Heart left ventricle (tissue), 16 donors: ENCODE results near the gene ALDH4A1. TPM values are rescaled to one million over a fixed set of nuclear protein-coding genes. Genes with fewer than 3 reads are reported as not detected.

Source experiments
- ATAC-seq, 4 donors: fragments of 200-7000 bp; cut with Tn5 transposase; one replicate each; pipeline ENCODE4 v1.9.1; 2020 to 2022; ENCODE audit warnings: moderate library complexity in 4 of 4, mild to moderate bottlenecking in 3 of 4, moderate number of reproducible peaks in 1 of 4
- DNase-seq, 5 donors: peaks; one replicate each; pipeline ENCODE4 v3.0.0-alpha.2; 2020
- H3K27ac ChIP-seq, 12 donors: fragments of 200-600 bp; sonication (generic) in 4 of 12; one replicate each; pipeline versions ENCODE4 v1.5.0 to v1.8.0; 2016 to 2022; ENCODE audit warnings: mild to moderate bottlenecking in 2 of 12
- H3K27me3 ChIP-seq, 9 donors: fragments of 200-600 bp; sonication (generic) in 2 of 9; one replicate each; pipeline versions ENCODE4 v1.5.1 to v1.8.0; 2016 to 2022; ENCODE audit warnings: mild to moderate bottlenecking in 3 of 9
- H3K36me3 ChIP-seq, 9 donors: fragments of 200-600 bp; sonication (generic) in 2 of 9; one replicate each; pipeline versions ENCODE4 v1.5.0 to v1.8.0; 2018 to 2022; ENCODE audit warnings: mild to moderate bottlenecking in 2 of 9
- H3K4me1 ChIP-seq, 12 donors: fragments of 200-600 bp; sonication (generic) in 4 of 12; one replicate each; pipeline versions ENCODE4 v1.5.0 to v1.8.0; 2016 to 2022; ENCODE audit warnings: mild to moderate bottlenecking in 3 of 12
- H3K4me3 ChIP-seq, 12 donors: fragments of 200-600 bp; sonication (generic) in 4 of 12; one replicate each; pipeline versions ENCODE4 v1.5.0 to v1.8.0; 2017 to 2022; ENCODE audit warnings: mild to moderate bottlenecking in 9 of 12, moderate library complexity in 4 of 12
- H3K9me3 ChIP-seq, 12 donors: fragments of 200-600 bp; sonication (generic) in 4 of 12; one replicate each; pipeline versions ENCODE4 v1.5.0 to v1.8.0; 2016 to 2022; ENCODE audit warnings: mild to moderate bottlenecking in 1 of 12
- CTCF ChIP-seq, 12 donors: fragments of 200-600 bp; sonication (generic) in 4 of 12; IDR thresholded peaks; one replicate each; pipeline versions ENCODE4 v1.5.0 to v1.8.0; 2018 to 2022; ENCODE audit warnings: antibody characterized with exemption in 12 of 12, mild to moderate bottlenecking in 5 of 12
- POLR2A ChIP-seq, 2 donors: fragments of 450-650 bp; IDR thresholded peaks; one replicate each; pipeline ENCODE4 v1.6.1; 2017; ENCODE audit warnings: antibody characterized with exemption in 2 of 2, mild to moderate bottlenecking in 2 of 2, moderate library complexity in 2 of 2
- WGBS, 4 donors: extraction: QIAGEN DNeasy Blood & Tissue Kit in 2 of 4; methylation state at CpG; one replicate each; pipeline versions ENCODE4 v1.1.5 to v1.1.7; 2013 to 2018; 5-methylcytosine and 5-hydroxymethylcytosine counted together
- intact Hi-C, 10 donors: fragments of 100-400 bp; cut with DNase I; formaldehyde crosslinking; loops; one replicate each; pipeline versions ENCODE4 v1.11.1 to v1.14.2; 2022
- polyA plus RNA-seq, 2 donors: library from polyadenylated mRNA; stranded (reverse); fragments of 200-250 nt; gene quantifications; one replicate each; pipeline ENCODE4 v1.2.3, GENCODE V29; 2013
- total RNA-seq, 9 donors: library from RNA; depleted of rRNA in 2 of 9; stranded (reverse); fragments of >200 nt in 2 of 9; fragmentation: NEBNext Ultra II Directional in 3 of 9; extraction: Animal tissue kit (Norgen Biotek cat#: 25700) in 3 of 9; gene quantifications; one replicate each; pipeline versions ENCODE4 v1.1.0 to v1.2.4, GENCODE V29; 2016 to 2023
- donor health status: ischemic (EF 13 %, LVEDD 7.1; RV severe dilation, severe dysfunction).
- donor health status: healthy with polysubstance abuse.
- donor health status: DM: no; HTN: yes; CAD: no.
- donor health status: DM: no; HTN: no; CAD: no.
- donor health status: ischemic (EF 25% LVEDD 6.9; RV normal size, moderate dysfunction).
- donor health status: ischemic (EF 25% LVEDD 5.7; RV mildly dilated, moderate dysfunction).
- donor health status: healthy.
- donor health status: DM: yes; HTN: yes; CAD: no.
- donor health status: ischemic (EF 35%, LVEDD 5.7; RV mildly dilated, moderate dysfunction).
- donor health status: nonischemic (EF 11% LVEDD 7.7; RV severe dilation, severe dysfunction).
- donor health status: DM: yes; HTN: yes; CAD: no.
- donor health status: PGD.
- donor health status: ischemic (EF 29% LVEDD 5.4; RV normal size, mild dysfunction).
- donor health status: nonischemic (EF 23%, LVEDD 6.1; RV moderate dilation, normal function).

Gene ALDH4A1
- total and polyA plus RNA-seq, 11 donors = 20.8 to 57.6 (median 30.6) TPM

GRCh38 chr1:18948048-18948912 is 45.9 kb upstream of the ALDH4A1 start:
- 70 to 79% (median 77%) methylated on average over 11 to 15 of the region's 15 CpGs for WGBS, 4 donors
- Histone ChIP-seq H3K4me1 (peaks cover 5 to 92% (median 64%) of the 10 kb centered on the region in 12 donors), H3K36me3 (no peaks in the 10 kb centered on the region), H3K9me3 (no peaks in the 10 kb centered on the region), H3K4me3 (peak overlapping the region in 1 of 12 donors; percentile 17), H3K27me3 (no peaks in the 10 kb centered on the region), H3K27ac (peak overlapping the region in 11 of 12 donors; percentile 81 to 96 (median 88))
- ATAC-seq (no peak), DNase-seq (no peak)
- intact Hi-C loops = no loop called here
- TF ChIP-seq CTCF (IDR thresholded peaks at IDR 0.05) (no peak), POLR2A (IDR thresholded peaks at IDR 0.05) (no peak)

GRCh38 chr1:18947570-18947969 is 45.2 kb upstream of the ALDH4A1 start:
- no peak for DNase-seq
- intact Hi-C loops = no loop called here
- 91 to 93% (median 92%) methylated on average over 8 to 9 of the region's 9 CpGs for WGBS, 4 donors
- no peak for TF ChIP-seq CTCF (IDR thresholded peaks at IDR 0.05)
- TF ChIP-seq POLR2A (IDR thresholded peaks at IDR 0.05) = no peak
- H3K27ac ChIP-seq = peak overlapping the region in 2 of 12 donors; percentile 88 to 95
- no peak overlapping the region for H3K4me3 ChIP-seq
- ATAC-seq = no peak
- H3K27me3 ChIP-seq = no peaks in the 10 kb centered on the region
- H3K9me3 ChIP-seq = no peaks in the 10 kb centered on the region
- peaks cover 5 to 88% (median 65%) of the 10 kb centered on the region in 12 donors for H3K4me1 ChIP-seq
- no peaks in the 10 kb centered on the region for H3K36me3 ChIP-seq

- no peaks in the 10 kb centered on the region for H3K9me3 ChIP-seq
- 83 to 88% (median 84%) methylated on average over 11 to 15 of the region's 15 CpGs for WGBS, 4 donors
- no peak overlapping the region for H3K4me3 ChIP-seq
- H3K4me1 ChIP-seq = peaks cover 5 to 88% (median 66%) of the 10 kb centered on the region in 12 donors
- ATAC-seq = no peak
- no peak for DNase-seq
- no peaks in the 10 kb centered on the region for H3K27me3 ChIP-seq
- peak overlapping the region in 2 of 12 donors; percentile 88 to 95 for H3K27ac ChIP-seq
- intact Hi-C loops = no loop called here
- H3K36me3 ChIP-seq = no peaks in the 10 kb centered on the region
- TF ChIP-seq POLR2A (IDR thresholded peaks at IDR 0.05) = no peak
- no peak for TF ChIP-seq CTCF (IDR thresholded peaks at IDR 0.05)
These were observed 44.4 kb upstream of the ALDH4A1 start for GRCh38 chr1:18946550-18947381.

- Histone ChIP-seq H3K4me1 (peaks cover 12 to 88% (median 63%) of the 10 kb centered on the region in 12 donors), H3K36me3 (no peaks in the 10 kb centered on the region), H3K9me3 (no peaks in the 10 kb centered on the region), H3K4me3 (no peak overlapping the region), H3K27ac (peak overlapping the region in 6 of 12 donors; percentile 9 to 82 (median 32)), H3K27me3 (no peaks in the 10 kb centered on the region)
- intact Hi-C loops = no loop called here
- WGBS, 4 donors = 40 to 58% (median 46%) methylated on average over 10 to 14 of the region's 14 CpGs
- DNase-seq (peak in 3 of 5 donors; percentile 42 to 62 (median 58)), ATAC-seq (no peak)
- TF ChIP-seq CTCF (IDR thresholded peaks at IDR 0.05) (no peak), POLR2A (IDR thresholded peaks at IDR 0.05) (no peak)
These were observed 43.1 kb upstream of the ALDH4A1 start for GRCh38 chr1:18945401-18945849.
